PC-3 (cell line): ENCODE measurements around the gene MLIP. TPM values are rescaled to one million over a fixed set of nuclear protein-coding genes. Genes with fewer than 3 reads are reported as not detected.

Experiments used
- ATAC-seq: fragments of 200-7000 bp; cut with Tn5 transposase; 2 replicates; pipeline ENCODE4 v1.9.1; 2020; ENCODE audit warnings: mild to moderate bottlenecking, moderate library complexity
- BruUV-seq: library from RNA; stranded (reverse); fragments of 400-500 nt; replicated peaks from 2 replicates; lab custom pipeline; 2021; lab: Mats Ljungman, UMichigan
- CTCF ChIA-PET: fragments of 300-600 bp; sonication (Branson Sonifier 250); formaldehyde crosslinking; loops from one replicate; lab custom pipeline; 2022; ENCODE audit warnings: antibody characterized with exemption; lab: Charles Lee
- POLR2A ChIA-PET: fragments of 300-600 bp; sonication (Branson Sonifier 250); formaldehyde crosslinking; loops from one replicate; lab custom pipeline; 2022; ENCODE audit warnings: antibody characterized with exemption; ENCODE audit not compliant: unreplicated experiment; lab: Charles Lee
- DNase-seq: peaks from one replicate; pipeline ENCODE4 v3.0.0-alpha.2; 2015
- H2AFZ ChIP-seq: fragments of 300-600 bp; sonication (generic); 2 replicates; pipeline ENCODE4 v1.6.0; 2016; ENCODE audit warnings: antibody characterized with exemption, low read length
- H3F3A ChIP-seq: fragments of 300-600 bp; sonication (generic); one replicate; pipeline ENCODE4 v1.6.0; 2017; ENCODE audit warnings: antibody characterized with exemption, low read length, control low read depth, mild to moderate bottlenecking; ENCODE audit not compliant: unreplicated experiment
- H3K27ac ChIP-seq: fragments of 300-600 bp; sonication (generic); 2 replicates; pipeline ENCODE4 v1.5.1; 2016; ENCODE audit warnings: mild to moderate bottlenecking, low read length
- H3K27me3 ChIP-seq: fragments of 300-600 bp; sonication (generic); 2 replicates; pipeline ENCODE4 v1.6.1; 2016; ENCODE audit warnings: low read length, mixed read lengths
- H3K36me3 ChIP-seq: fragments of 300-600 bp; sonication (generic); 2 replicates; pipeline ENCODE4 v1.6.1; 2016; ENCODE audit warnings: low read depth, mixed run types, low read length, mixed read lengths
- H3K4me1 ChIP-seq: fragments of 300-600 bp; sonication (generic); 2 replicates; pipeline ENCODE4 v1.5.1; 2016; ENCODE audit warnings: low read length; ENCODE audit not compliant: insufficient read depth
- H3K4me2 ChIP-seq: fragments of 300-600 bp; sonication (generic); 2 replicates; pipeline ENCODE4 v1.6.0; 2016; ENCODE audit warnings: low read length
- H3K4me3 ChIP-seq: fragments of 300-600 bp; sonication (generic); 2 replicates; pipeline ENCODE4 v1.5.1; 2016; ENCODE audit warnings: mild to moderate bottlenecking, low read length, mixed read lengths
- H3K79me2 ChIP-seq: fragments of 300-600 bp; sonication (generic); 2 replicates; pipeline ENCODE4 v1.6.1; 2017; ENCODE audit warnings: low read length, mixed read lengths
- H3K9ac ChIP-seq: fragments of 300-600 bp; sonication (generic); 2 replicates; pipeline ENCODE4 v1.6.0; 2016; ENCODE audit warnings: mild to moderate bottlenecking, low read length
- H3K9me2 ChIP-seq: fragments of 300-600 bp; sonication (generic); replicated peaks from 2 replicates; pipeline ENCODE4 v1.6.1; 2016; ENCODE audit warnings: mixed run types, low read length, mixed read lengths
- H3K9me3 ChIP-seq: fragments of 300-600 bp; sonication (generic); 2 replicates; pipeline ENCODE4 v1.6.1; 2016; ENCODE audit warnings: low read length, mixed read lengths
- H4K20me1 ChIP-seq: fragments of 300-600 bp; sonication (generic); 2 replicates; pipeline ENCODE4 v1.6.1; 2016; ENCODE audit warnings: low read length, mixed read lengths
- EZH2 ChIP-seq: fragments of 300-600 bp; sonication (generic); IDR thresholded peaks from one replicate; pipeline ENCODE4 v1.6.1; 2017; ENCODE audit warnings: antibody characterized with exemption, mild to moderate bottlenecking, low read length; ENCODE audit not compliant: unreplicated experiment
- EZH2phosphoT487 ChIP-seq: fragments of 300-600 bp; sonication (generic); IDR thresholded peaks from 2 replicates; pipeline ENCODE4 v1.6.1; 2018; ENCODE audit warnings: mild to moderate bottlenecking, antibody characterized with exemption, low read length, borderline replicate concordance
- intact Hi-C: fragments of 100-400 bp; cut with micrococcal nuclease; formaldehyde crosslinking; loops from 2 replicates; pipeline ENCODE4 v1.9.0; 2023
- total RNA-seq: library from RNA; depleted of rRNA; stranded (reverse); fragments of >200 nt; gene quantifications from 2 replicates; pipeline ENCODE4 v1.2.3, GENCODE V29; 2014
- TF ChIP-seq, protein P1 (sequence below): fragments of 300-600 bp; sonication (generic); conservative IDR thresholded peaks from 2 replicates; pipeline ENCODE4 v1.5.1; 2017; ENCODE audit warnings: antibody characterized with exemption, low read depth, mild to moderate bottlenecking, low read length

MLIP gene
- total RNA-seq, 1 experiment from 2014 or later, result not detected

DNA sequence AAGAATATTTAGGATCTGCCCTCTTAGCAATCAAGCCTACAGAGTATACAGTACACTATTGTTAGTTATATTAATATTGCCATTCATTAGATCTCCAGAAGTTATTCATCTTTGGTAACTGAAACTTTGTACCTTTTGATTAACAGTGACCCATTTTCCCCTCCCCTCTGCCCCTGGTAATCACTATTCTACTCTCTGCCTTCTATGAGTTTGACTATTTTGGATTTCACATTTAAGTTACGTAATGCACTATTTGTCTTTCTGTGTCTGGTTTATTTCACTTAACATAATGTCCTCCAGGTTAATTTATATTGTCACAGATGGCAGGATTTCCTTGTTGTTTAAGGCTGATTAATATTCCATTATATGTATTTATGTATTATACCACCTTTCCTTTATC lies 111.0 kb downstream of the MLIP start:
- BruUV-seq, result no TSS peak
- TF ChIP-seq EZH2phosphoT487 (no peak), EZH2 (no peak)
- TF ChIP-seq, protein P1, sequence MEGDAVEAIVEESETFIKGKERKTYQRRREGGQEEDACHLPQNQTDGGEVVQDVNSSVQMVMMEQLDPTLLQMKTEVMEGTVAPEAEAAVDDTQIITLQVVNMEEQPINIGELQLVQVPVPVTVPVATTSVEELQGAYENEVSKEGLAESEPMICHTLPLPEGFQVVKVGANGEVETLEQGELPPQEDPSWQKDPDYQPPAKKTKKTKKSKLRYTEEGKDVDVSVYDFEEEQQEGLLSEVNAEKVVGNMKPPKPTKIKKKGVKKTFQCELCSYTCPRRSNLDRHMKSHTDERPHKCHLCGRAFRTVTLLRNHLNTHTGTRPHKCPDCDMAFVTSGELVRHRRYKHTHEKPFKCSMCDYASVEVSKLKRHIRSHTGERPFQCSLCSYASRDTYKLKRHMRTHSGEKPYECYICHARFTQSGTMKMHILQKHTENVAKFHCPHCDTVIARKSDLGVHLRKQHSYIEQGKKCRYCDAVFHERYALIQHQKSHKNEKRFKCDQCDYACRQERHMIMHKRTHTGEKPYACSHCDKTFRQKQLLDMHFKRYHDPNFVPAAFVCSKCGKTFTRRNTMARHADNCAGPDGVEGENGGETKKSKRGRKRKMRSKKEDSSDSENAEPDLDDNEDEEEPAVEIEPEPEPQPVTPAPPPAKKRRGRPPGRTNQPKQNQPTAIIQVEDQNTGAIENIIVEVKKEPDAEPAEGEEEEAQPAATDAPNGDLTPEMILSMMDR, result no peak
- intact Hi-C loops, result no loop called here
- ChIA-PET POLR2A (no interaction called here), CTCF (no interaction called here)
- H3K27ac ChIP-seq, result no peak overlapping the region
- H3K9me3 ChIP-seq, result peaks cover 4% of the 10 kb centered on the region; the same call in 1 of the 2 replicates
- H2AFZ ChIP-seq, result no peak overlapping the region
- no peak overlapping the region for H3K4me2 ChIP-seq
- ATAC-seq (no peak), DNase-seq (no peak)
- no peaks in the 10 kb centered on the region for H3K79me2 ChIP-seq
- no peak overlapping the region for H3K4me3 ChIP-seq
- no peaks in the 10 kb centered on the region for H3F3A ChIP-seq
- H3K27me3 ChIP-seq, result no peaks in the 10 kb centered on the region
- no peak overlapping the region for H3K9ac ChIP-seq
- no peaks in the 10 kb centered on the region for H4K20me1 ChIP-seq
- H3K4me1 ChIP-seq, result no peaks in the 10 kb centered on the region
- 0 out of 2 replicates have a peak, but pooled peaks cover 4% of the 10 kb centered on the region for H3K36me3 ChIP-seq
- no peaks in the 10 kb centered on the region for H3K9me2 ChIP-seq

DNA sequence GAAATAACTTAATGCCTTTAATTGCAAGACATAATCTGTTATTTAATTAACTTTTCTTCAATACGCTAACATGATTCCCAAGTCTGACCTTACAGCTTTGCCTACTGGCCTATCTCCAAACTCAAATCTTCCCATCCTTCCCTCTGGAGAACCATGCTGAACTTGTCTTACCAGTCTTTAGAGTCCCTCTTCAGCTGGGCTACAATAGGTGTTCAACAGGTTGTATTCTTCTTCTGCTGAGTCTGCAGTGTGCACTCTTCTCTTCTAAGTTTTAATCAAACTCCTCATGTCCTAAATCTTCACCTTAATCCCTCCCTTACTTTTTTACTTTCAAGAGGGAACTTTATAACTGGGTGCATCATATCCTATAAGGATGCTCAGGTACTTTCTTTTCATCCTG lies 121.5 kb downstream of the MLIP start:
- BruUV-seq, result no TSS peak
- Histone ChIP-seq H4K20me1 (no peaks in the 10 kb centered on the region), H3K36me3 (no peaks in the 10 kb centered on the region), H3K9me3 (no peaks in the 10 kb centered on the region), H3K4me2 (no peak overlapping the region), H3K9ac (no peak overlapping the region), H3F3A (no peaks in the 10 kb centered on the region), H2AFZ (no peak overlapping the region), H3K27me3 (no peaks in the 10 kb centered on the region), H3K79me2 (no peaks in the 10 kb centered on the region), H3K9me2 (no peaks in the 10 kb centered on the region), H3K4me1 (peaks cover 9% of the 10 kb centered on the region; the same call in 1 of the 2 replicates), H3K4me3 (no peak overlapping the region), H3K27ac (no peak overlapping the region)
- ATAC-seq, result no peak
- ChIA-PET POLR2A (no interaction called here), CTCF (no interaction called here)
- TF ChIP-seq EZH2phosphoT487, result no peak
- TF ChIP-seq, protein P1, result no peak
- TF ChIP-seq EZH2, result no peak
- intact Hi-C loops, result no loop called here
- DNase-seq, result peak; percentile 16

DNA sequence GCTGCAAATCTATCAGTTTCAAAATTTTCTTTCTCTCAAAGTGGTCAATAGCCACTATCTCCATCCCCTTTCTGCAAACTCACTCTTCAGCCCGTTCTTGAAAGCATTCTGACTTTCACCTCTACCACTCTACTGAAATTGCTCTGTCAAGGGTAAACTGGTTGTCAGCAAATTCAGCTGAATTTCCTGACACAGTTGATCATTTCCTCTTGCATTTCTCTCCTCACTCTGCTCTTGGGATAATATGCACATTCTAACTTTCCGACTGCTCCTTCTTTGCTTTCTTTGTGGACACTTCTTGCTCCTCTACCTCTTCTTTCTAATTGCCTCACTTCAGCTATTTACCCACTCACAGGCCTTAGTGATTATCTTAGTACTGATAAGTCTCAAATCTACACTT lies 123.3 kb downstream of the MLIP start:
- Histone ChIP-seq H3K27me3 (no peaks in the 10 kb centered on the region), H3K27ac (no peak overlapping the region), H3K9me2 (no peaks in the 10 kb centered on the region), H3K4me3 (no peak overlapping the region), H3K4me2 (no peak overlapping the region), H3K79me2 (no peaks in the 10 kb centered on the region), H3F3A (no peaks in the 10 kb centered on the region), H4K20me1 (no peaks in the 10 kb centered on the region), H2AFZ (no peak overlapping the region), H3K36me3 (no peaks in the 10 kb centered on the region), H3K9ac (no peak overlapping the region), H3K9me3 (no peaks in the 10 kb centered on the region), H3K4me1 (peaks cover 9% of the 10 kb centered on the region; the same call in 1 of the 2 replicates)
- intact Hi-C loops, result no loop called here
- ChIA-PET POLR2A (no interaction called here), CTCF (no interaction called here)
- DNase-seq, result no peak
- ATAC-seq, result no peak
- no TSS peak for BruUV-seq
- TF ChIP-seq EZH2 (no peak), EZH2phosphoT487 (no peak)
- TF ChIP-seq, protein P1, result no peak
